A549 (cell line): ENCODE measurements around the gene WFIKKN1. TPM values are rescaled to one million over a fixed set of nuclear protein-coding genes. Genes with fewer than 3 reads are reported as not detected.
A peak's percentile ranks its signal among the peaks of the same experiment; 100 is the strongest.

Experiments
- BCL3 ChIP-seq: fragments of >200 bp; sonication (Bioruptor Twin); formaldehyde crosslinking; IDR thresholded peaks from 3 replicates; pipeline ENCODE4 v1.6.1; 2016
- CBX2 ChIP-seq: fragments of 200-600 bp; sonication (generic); IDR thresholded peaks from 2 replicates; pipeline ENCODE4 v1.6.1; 2016; ENCODE audit warnings: low read depth, mild to moderate bottlenecking, borderline replicate concordance
- CBX8 ChIP-seq: fragments of 200-600 bp; sonication (generic); IDR thresholded peaks from 2 replicates; pipeline ENCODE4 v1.6.1; 2016
- CTCF ChIP-seq: fragments of >200 bp; sonication (Bioruptor Twin); formaldehyde crosslinking; IDR thresholded peaks from 3 replicates; pipeline ENCODE4 v1.5.1; 2016
- FOSB ChIP-seq: fragments of 250-450 bp; sonication (Bioruptor Pico); IDR thresholded peaks from 2 replicates; pipeline ENCODE4 v1.5.0; 2020; ENCODE audit warnings: mild to moderate bottlenecking, moderate library complexity
- FOSL2 ChIP-seq, 2 experiments: fragments of 450-650 bp in 1 of 2; fragments of >200 bp in 1 of 2; sonication (Bioruptor Twin) in 1 of 2; formaldehyde crosslinking; IDR thresholded peaks; 2 replicates each; pipeline versions ENCODE4 v1.5.0 to v1.6.1; 2016 to 2020; ENCODE audit warnings: mild to moderate bottlenecking in 1 of 2, moderate library complexity in 1 of 2
- FOXS1 ChIP-seq: fragments of 250-450 bp; sonication (Bioruptor Pico); IDR thresholded peaks from 2 replicates; pipeline ENCODE4 v1.5.0; 2020; ENCODE audit warnings: mild to moderate bottlenecking, moderate library complexity
- GATA3 ChIP-seq: IDR thresholded peaks from 2 replicates; pipeline ENCODE4 v1.6.1; 2012; ENCODE audit warnings: borderline replicate concordance
- HDAC2 ChIP-seq: fragments of 200-600 bp; sonication (generic); IDR thresholded peaks from 2 replicates; pipeline ENCODE4 v1.6.1; 2016
- JUNB ChIP-seq: fragments of >200 bp; sonication (Bioruptor Twin); formaldehyde crosslinking; IDR thresholded peaks from 2 replicates; pipeline ENCODE4 v1.6.1; 2016
- KDM1A ChIP-seq: fragments of 200-600 bp; sonication (generic); IDR thresholded peaks from 2 replicates; pipeline ENCODE4 v1.6.1; 2016; ENCODE audit warnings: low read depth, mild to moderate bottlenecking
- MAFK ChIP-seq: fragments of 450-650 bp; IDR thresholded peaks from 2 replicates; pipeline ENCODE4 v1.6.1; 2014; ENCODE audit not compliant: partially characterized antibody
- MAZ ChIP-seq: fragments of 150-350 bp; IDR thresholded peaks from 2 replicates; pipeline ENCODE4 v1.6.1; 2014; ENCODE audit warnings: antibody characterized with exemption, low read depth, low read length, borderline replicate concordance
- MYC ChIP-seq: IDR thresholded peaks from 2 replicates; pipeline ENCODE4 v1.6.1; 2012; ENCODE audit warnings: mild to moderate bottlenecking, inconsistent platforms, low read length, improper control_type of control experiment, borderline replicate concordance
- NPAS2 ChIP-seq: fragments of 250-450 bp; sonication (Bioruptor Pico); IDR thresholded peaks from 2 replicates; pipeline ENCODE4 v1.8.0; 2022; ENCODE audit warnings: mild to moderate bottlenecking, moderate library complexity, borderline replicate concordance
- PHF8 ChIP-seq: fragments of 200-600 bp; sonication (generic); IDR thresholded peaks from 2 replicates; pipeline ENCODE4 v1.6.1; 2016; ENCODE audit warnings: low read depth, mild to moderate bottlenecking, antibody characterized with exemption, moderate library complexity, borderline replicate concordance
- POLR2A ChIP-seq: IDR thresholded peaks from 2 replicates; pipeline ENCODE4 v1.6.1; 2012; ENCODE audit warnings: mild to moderate bottlenecking, low read length
- RAD21 ChIP-seq, 2 experiments: fragments of >200 bp in 1 of 2; sonication (Bioruptor Twin) in 1 of 2; formaldehyde crosslinking in 1 of 2; IDR thresholded peaks in 1 of 2; conservative IDR thresholded peaks in 1 of 2; 2 replicates in 1 of 2; 3 replicates in 1 of 2; pipeline ENCODE4 v1.6.1; 2012 to 2018; ENCODE audit warnings: inconsistent platforms in 1 of 2
- RARB ChIP-seq: fragments of 250-450 bp; sonication (Bioruptor Pico); IDR thresholded peaks from 2 replicates; pipeline ENCODE4 v1.8.0; 2021; ENCODE audit warnings: mild to moderate bottlenecking, moderate library complexity
- RCOR1 ChIP-seq: fragments of 150-350 bp; IDR thresholded peaks from 2 replicates; pipeline ENCODE4 v1.6.1; 2014; ENCODE audit warnings: antibody characterized with exemption, low read length, low read depth
- RFX5 ChIP-seq: fragments of 450-650 bp; IDR thresholded peaks from 2 replicates; pipeline ENCODE4 v1.7.1; 2014; ENCODE audit warnings: antibody characterized with exemption, mild to moderate bottlenecking, moderate library complexity
- SMC3 ChIP-seq: fragments of >200 bp; sonication (Bioruptor Twin); formaldehyde crosslinking; IDR thresholded peaks from 3 replicates; pipeline ENCODE4 v1.6.1; 2018; ENCODE audit warnings: inconsistent platforms
- SREBF2 ChIP-seq: fragments of 450-650 bp; IDR thresholded peaks from 2 replicates; pipeline ENCODE4 v1.6.1; 2014; ENCODE audit warnings: mild to moderate bottlenecking, moderate library complexity
- TFCP2L1 ChIP-seq: fragments of 250-450 bp; sonication (Bioruptor Pico); IDR thresholded peaks from 2 replicates; pipeline ENCODE4 v1.5.0; 2021; ENCODE audit warnings: mild to moderate bottlenecking
- ZFP36 ChIP-seq: fragments of 450-650 bp; IDR thresholded peaks from 2 replicates; pipeline ENCODE4 v1.6.1; 2014; ENCODE audit warnings: borderline replicate concordance; ENCODE audit not compliant: partially characterized antibody
- ZNF302 ChIP-seq: fragments of 250-450 bp; sonication (Bioruptor Pico); IDR thresholded peaks from 2 replicates; pipeline ENCODE4 v1.9.0; 2021; ENCODE audit warnings: inconsistent platforms, mild to moderate bottlenecking, moderate library complexity
- ZSCAN20 ChIP-seq: fragments of 250-450 bp; sonication (Bioruptor Pico); IDR thresholded peaks from 2 replicates; pipeline ENCODE4 v1.8.0; 2022; ENCODE audit warnings: mild to moderate bottlenecking, moderate library complexity
- polyA plus RNA-seq, 4 experiments: library from polyadenylated mRNA; depleted of rRNA in 3 of 4; stranded (reverse); fragments of >200 nt; fragmentation: RNase III in 1 of 4; extraction: RNeasy Plus Mini Kit Qiagen cat#74134 plus additional on column Dnase treatment in 1 of 4; gene quantifications; 2 replicates in 3 of 4; 3 replicates in 1 of 4; pipeline ENCODE4 v1.2.3, GENCODE V29; 2011 to 2017
- TF ChIP-seq, protein P1 (sequence below): IDR thresholded peaks from 2 replicates; pipeline ENCODE4 v1.6.1; 2012; ENCODE audit warnings: low read depth, borderline replicate concordance
- TF ChIP-seq, protein P2 (sequence below): fragments of 200-600 bp; sonication (generic); IDR thresholded peaks from 2 replicates; pipeline ENCODE4 v1.6.1; 2016; ENCODE audit warnings: antibody characterized with exemption, mild to moderate bottlenecking, moderate library complexity
- TF ChIP-seq, protein P3 (sequence below): fragments of 250-450 bp; sonication (Bioruptor Pico); IDR thresholded peaks from 2 replicates; pipeline ENCODE4 v1.5.0; 2020; ENCODE audit warnings: low read depth, mild to moderate bottlenecking, moderate library complexity
- TF ChIP-seq, protein P4 (sequence below): fragments of 450-650 bp; IDR thresholded peaks from 2 replicates; pipeline ENCODE4 v1.6.1; 2014; ENCODE audit warnings: antibody characterized with exemption
- TF ChIP-seq, protein P5 (sequence below): fragments of 150-350 bp; IDR thresholded peaks from 2 replicates; pipeline ENCODE4 v1.6.1; 2014; ENCODE audit warnings: low read depth, mild to moderate bottlenecking, low read length

The WFIKKN1 gene
- polyA plus RNA-seq, 2 of the 4 experiments (the other 2 are of a cell fraction), result 0.05 to 0.23 TPM

DNA sequence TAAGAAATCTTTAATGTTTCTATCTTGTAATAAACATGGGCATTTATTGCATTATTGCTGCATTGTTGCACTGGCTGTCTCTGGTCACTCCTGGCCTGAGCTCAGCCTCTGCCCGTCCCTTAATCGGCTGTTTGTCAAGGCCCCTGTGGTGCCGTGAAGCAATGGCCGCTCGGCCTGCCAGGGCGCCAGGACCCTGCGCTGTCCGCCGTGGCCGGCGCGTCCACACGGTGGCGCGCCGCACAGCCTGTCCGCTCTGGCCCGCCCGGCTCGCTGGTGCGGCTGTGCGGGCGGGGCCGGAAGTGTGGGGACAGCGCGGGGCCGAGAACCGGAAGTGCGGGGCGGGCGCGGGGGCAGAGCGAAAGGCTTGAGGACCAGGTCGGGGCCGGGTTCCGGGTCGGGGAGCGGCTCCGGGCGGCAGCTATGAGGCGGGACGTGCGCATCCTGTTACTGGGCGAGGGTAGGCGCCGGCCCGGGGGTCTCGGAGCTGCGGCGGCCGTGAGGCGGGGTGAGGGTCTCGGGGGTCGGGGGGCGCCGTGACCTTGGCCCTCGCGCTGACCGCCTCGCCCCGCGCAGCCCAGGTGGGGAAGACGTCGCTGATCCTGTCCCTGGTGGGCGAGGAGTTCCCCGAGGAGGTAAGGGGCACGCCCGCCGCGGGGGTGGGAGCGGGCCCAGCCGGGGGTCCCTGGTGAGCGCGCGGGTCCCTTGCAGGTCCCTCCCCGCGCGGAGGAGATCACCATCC, 37.2 kb downstream of the WFIKKN1 start, which contains the start of gene RHOT2 (continued):
- no peak for TF ChIP-seq RCOR1
- TF ChIP-seq CBX2, result no peak
- TF ChIP-seq GATA3, result no peak
- no peak for TF ChIP-seq ZSCAN20 (CRISPR knock-in tag)
- TF ChIP-seq, protein P1, sequence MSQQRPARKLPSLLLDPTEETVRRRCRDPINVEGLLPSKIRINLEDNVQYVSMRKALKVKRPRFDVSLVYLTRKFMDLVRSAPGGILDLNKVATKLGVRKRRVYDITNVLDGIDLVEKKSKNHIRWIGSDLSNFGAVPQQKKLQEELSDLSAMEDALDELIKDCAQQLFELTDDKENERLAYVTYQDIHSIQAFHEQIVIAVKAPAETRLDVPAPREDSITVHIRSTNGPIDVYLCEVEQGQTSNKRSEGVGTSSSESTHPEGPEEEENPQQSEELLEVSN, result peak; percentile 83
- no peak for TF ChIP-seq FOSB (CRISPR knock-in tag)
- no peak for TF ChIP-seq KDM1A
- TF ChIP-seq CTCF, result peak; percentile 86
- TF ChIP-seq MAFK, result no peak
- TF ChIP-seq BCL3, result peak; percentile 76; the same call in 2 of the 3 replicates
- TF ChIP-seq, protein P2, sequence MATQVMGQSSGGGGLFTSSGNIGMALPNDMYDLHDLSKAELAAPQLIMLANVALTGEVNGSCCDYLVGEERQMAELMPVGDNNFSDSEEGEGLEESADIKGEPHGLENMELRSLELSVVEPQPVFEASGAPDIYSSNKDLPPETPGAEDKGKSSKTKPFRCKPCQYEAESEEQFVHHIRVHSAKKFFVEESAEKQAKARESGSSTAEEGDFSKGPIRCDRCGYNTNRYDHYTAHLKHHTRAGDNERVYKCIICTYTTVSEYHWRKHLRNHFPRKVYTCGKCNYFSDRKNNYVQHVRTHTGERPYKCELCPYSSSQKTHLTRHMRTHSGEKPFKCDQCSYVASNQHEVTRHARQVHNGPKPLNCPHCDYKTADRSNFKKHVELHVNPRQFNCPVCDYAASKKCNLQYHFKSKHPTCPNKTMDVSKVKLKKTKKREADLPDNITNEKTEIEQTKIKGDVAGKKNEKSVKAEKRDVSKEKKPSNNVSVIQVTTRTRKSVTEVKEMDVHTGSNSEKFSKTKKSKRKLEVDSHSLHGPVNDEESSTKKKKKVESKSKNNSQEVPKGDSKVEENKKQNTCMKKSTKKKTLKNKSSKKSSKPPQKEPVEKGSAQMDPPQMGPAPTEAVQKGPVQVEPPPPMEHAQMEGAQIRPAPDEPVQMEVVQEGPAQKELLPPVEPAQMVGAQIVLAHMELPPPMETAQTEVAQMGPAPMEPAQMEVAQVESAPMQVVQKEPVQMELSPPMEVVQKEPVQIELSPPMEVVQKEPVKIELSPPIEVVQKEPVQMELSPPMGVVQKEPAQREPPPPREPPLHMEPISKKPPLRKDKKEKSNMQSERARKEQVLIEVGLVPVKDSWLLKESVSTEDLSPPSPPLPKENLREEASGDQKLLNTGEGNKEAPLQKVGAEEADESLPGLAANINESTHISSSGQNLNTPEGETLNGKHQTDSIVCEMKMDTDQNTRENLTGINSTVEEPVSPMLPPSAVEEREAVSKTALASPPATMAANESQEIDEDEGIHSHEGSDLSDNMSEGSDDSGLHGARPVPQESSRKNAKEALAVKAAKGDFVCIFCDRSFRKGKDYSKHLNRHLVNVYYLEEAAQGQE, result no peak
- TF ChIP-seq MAZ, result peak; percentile 98
- TF ChIP-seq RAD21 (conservative IDR thresholded peaks at IDR 0.05 in 1 of 2, IDR thresholded peaks at IDR 0.05 in 1 of 2), result peak in 1 of 2 experiments; percentile 51; a peak in 4 of 5 replicates
- no peak for TF ChIP-seq FOSL2 (IDR thresholded peaks at IDR 0.05)
- TF ChIP-seq FOSL2 (CRISPR knock-in tag; IDR thresholded peaks at IDR 0.05), result no peak
- TF ChIP-seq, protein P3, sequence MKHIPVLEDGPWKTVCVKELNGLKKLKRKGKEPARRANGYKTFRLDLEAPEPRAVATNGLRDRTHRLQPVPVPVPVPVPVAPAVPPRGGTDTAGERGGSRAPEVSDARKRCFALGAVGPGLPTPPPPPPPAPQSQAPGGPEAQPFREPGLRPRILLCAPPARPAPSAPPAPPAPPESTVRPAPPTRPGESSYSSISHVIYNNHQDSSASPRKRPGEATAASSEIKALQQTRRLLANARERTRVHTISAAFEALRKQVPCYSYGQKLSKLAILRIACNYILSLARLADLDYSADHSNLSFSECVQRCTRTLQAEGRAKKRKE, result no peak
- TF ChIP-seq RARB (CRISPR knock-in tag), result no peak
- TF ChIP-seq FOXS1 (CRISPR knock-in tag), result no peak
- no peak for TF ChIP-seq NPAS2 (CRISPR knock-in tag)
- no peak for TF ChIP-seq CBX8
- TF ChIP-seq, protein P4, sequence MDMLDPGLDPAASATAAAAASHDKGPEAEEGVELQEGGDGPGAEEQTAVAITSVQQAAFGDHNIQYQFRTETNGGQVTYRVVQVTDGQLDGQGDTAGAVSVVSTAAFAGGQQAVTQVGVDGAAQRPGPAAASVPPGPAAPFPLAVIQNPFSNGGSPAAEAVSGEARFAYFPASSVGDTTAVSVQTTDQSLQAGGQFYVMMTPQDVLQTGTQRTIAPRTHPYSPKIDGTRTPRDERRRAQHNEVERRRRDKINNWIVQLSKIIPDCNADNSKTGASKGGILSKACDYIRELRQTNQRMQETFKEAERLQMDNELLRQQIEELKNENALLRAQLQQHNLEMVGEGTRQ, result no peak
- TF ChIP-seq JUNB, result no peak
- peak; percentile 58 for TF ChIP-seq MYC
- TF ChIP-seq TFCP2L1 (CRISPR knock-in tag), result no peak
- TF ChIP-seq POLR2A, result peak; percentile 73
- TF ChIP-seq ZFP36, result no peak
- TF ChIP-seq SMC3, result peak; percentile 78
- TF ChIP-seq PHF8, result peak; percentile 73; the same call in 1 of the 2 replicates
- no peak for TF ChIP-seq SREBF2
- no peak for TF ChIP-seq ZNF302
- no peak for TF ChIP-seq HDAC2
- TF ChIP-seq, protein P5, sequence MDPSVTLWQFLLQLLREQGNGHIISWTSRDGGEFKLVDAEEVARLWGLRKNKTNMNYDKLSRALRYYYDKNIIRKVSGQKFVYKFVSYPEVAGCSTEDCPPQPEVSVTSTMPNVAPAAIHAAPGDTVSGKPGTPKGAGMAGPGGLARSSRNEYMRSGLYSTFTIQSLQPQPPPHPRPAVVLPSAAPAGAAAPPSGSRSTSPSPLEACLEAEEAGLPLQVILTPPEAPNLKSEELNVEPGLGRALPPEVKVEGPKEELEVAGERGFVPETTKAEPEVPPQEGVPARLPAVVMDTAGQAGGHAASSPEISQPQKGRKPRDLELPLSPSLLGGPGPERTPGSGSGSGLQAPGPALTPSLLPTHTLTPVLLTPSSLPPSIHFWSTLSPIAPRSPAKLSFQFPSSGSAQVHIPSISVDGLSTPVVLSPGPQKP, result 0 out of 2 replicates have a peak, but pooled peaks have one; percentile 34
- TF ChIP-seq RFX5, result no peak; the same call in 1 of the 2 replicates
